Measurements from ENCODE around the gene PHOSPHO2.
"Not testable (repeated sequence)": the region's sequence is repeated elsewhere in the genome, so short reads cannot be mapped to it uniquely, and the experiment has no call there.

DNA sequence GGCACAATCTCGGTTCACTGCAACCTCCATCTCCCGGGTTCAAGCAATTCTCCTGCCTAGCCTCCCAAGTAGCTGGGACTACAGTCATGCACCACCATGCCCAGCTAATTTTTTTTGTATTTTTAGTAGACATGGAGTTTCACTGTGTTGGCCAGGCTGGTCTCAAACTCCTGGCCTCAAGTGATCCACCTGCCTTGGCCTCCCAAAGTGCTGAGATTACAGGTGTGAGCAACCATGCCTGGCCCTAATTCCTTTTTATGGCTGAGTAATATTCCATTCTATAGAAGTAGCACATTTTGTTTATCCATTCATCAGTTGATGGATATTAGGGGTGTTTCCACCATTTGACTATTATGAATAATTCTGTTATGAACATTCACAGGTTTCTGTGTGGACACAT lies 9.6 kb upstream of the PHOSPHO2 start:
- TF ChIP-seq, protein P1, sequence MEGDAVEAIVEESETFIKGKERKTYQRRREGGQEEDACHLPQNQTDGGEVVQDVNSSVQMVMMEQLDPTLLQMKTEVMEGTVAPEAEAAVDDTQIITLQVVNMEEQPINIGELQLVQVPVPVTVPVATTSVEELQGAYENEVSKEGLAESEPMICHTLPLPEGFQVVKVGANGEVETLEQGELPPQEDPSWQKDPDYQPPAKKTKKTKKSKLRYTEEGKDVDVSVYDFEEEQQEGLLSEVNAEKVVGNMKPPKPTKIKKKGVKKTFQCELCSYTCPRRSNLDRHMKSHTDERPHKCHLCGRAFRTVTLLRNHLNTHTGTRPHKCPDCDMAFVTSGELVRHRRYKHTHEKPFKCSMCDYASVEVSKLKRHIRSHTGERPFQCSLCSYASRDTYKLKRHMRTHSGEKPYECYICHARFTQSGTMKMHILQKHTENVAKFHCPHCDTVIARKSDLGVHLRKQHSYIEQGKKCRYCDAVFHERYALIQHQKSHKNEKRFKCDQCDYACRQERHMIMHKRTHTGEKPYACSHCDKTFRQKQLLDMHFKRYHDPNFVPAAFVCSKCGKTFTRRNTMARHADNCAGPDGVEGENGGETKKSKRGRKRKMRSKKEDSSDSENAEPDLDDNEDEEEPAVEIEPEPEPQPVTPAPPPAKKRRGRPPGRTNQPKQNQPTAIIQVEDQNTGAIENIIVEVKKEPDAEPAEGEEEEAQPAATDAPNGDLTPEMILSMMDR (IDR thresholded peaks at IDR 0.05) = not testable (repeated sequence)
- not testable (repeated sequence) for TF ChIP-seq POLR2A (IDR thresholded peaks at IDR 0.05)
